Measurements from ENCODE around the gene ABI3. TPM values are rescaled to one million over a fixed set of nuclear protein-coding genes. Genes with fewer than 3 reads are reported as not detected.

ABI3 gene
- total RNA-seq, 2 donors from 2014 or later = 8.9 to 10.8 TPM

GRCh38 chr17:49217651-49218413 is 7.3 kb downstream of the ABI3 start:
- no peak overlapping the region for H3K27ac ChIP-seq
- DNase-seq (ENCODE audit: low spot score) (no peak), ATAC-seq (ENCODE audit: insufficient number of reproducible peaks, low FRiP score, low read depth) (no peak)
- no peaks in the 10 kb centered on the region for H3K27me3 ChIP-seq (replicated peaks; ENCODE audit: insufficient read depth)
- no peaks in the 10 kb centered on the region for H3K9me3 ChIP-seq
- no peak overlapping the region for H3K4me3 ChIP-seq
- TF ChIP-seq, protein P1, sequence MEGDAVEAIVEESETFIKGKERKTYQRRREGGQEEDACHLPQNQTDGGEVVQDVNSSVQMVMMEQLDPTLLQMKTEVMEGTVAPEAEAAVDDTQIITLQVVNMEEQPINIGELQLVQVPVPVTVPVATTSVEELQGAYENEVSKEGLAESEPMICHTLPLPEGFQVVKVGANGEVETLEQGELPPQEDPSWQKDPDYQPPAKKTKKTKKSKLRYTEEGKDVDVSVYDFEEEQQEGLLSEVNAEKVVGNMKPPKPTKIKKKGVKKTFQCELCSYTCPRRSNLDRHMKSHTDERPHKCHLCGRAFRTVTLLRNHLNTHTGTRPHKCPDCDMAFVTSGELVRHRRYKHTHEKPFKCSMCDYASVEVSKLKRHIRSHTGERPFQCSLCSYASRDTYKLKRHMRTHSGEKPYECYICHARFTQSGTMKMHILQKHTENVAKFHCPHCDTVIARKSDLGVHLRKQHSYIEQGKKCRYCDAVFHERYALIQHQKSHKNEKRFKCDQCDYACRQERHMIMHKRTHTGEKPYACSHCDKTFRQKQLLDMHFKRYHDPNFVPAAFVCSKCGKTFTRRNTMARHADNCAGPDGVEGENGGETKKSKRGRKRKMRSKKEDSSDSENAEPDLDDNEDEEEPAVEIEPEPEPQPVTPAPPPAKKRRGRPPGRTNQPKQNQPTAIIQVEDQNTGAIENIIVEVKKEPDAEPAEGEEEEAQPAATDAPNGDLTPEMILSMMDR (IDR thresholded peaks at IDR 0.05) = no peak
- peaks cover 0 to 2% of the 10 kb centered on the region in 2 donors for H3K4me1 ChIP-seq (ENCODE audit: control insufficient read depth in 1 of 2, low read depth in 2 of 2)
- H3K36me3 ChIP-seq = no peaks in the 10 kb centered on the region

DNA sequence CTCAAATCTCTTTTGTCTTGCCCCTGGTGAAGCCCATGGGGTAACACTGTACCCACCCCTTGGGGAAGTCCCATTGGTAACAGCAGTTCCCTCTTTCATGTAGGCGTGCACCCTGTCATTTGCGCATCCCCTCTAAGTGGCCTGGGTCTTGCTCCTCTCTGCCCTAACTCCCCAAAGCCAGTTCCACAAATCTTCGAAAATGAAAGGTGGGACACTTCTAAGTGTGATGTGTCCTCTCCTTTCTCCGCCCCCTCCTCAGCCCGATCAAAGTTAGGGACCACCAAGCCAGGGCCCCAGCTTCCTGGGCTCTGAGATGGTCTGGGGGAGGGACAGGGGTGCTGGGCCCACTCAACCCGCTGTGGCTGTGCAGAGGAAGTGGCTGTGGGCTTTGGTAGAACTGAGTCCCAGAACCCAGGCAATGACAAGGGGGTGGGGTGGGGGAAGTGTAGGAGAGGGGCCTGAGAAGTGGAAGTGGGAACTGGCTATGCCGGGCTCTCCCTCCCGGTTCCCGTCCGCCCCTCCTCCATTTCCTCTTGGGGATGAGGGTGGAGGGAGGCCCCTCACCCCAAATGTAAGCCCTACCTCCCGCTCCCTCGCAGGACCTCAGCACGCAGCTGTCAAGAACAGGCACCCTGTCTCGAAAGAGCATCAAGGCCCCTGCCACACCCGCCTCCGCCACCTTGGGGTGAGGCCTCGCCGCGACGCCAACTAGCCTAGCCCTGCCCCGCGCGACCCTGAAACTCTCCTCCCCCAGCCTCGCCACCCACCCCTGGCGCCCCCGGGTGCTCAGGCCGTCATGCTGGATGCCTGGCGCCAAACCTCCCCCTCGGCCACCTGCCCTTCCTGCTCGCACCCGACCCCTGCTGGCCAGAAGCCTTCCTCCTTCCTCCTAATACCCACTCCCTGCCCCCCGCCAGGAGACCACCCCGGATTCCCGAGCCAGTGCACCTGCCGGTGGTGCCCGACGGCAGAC is 8.7 kb downstream of the ABI3 start:
- ATAC-seq (ENCODE audit: insufficient number of reproducible peaks, low FRiP score, low read depth) (no peak), DNase-seq (ENCODE audit: low spot score) (no peak)
- Histone ChIP-seq H3K36me3 (no peaks in the 10 kb centered on the region), H3K27ac (no peak overlapping the region), H3K27me3 (replicated peaks; ENCODE audit: insufficient read depth) (no peaks in the 10 kb centered on the region), H3K4me3 (peak overlapping the region; percentile 19), H3K4me1 (ENCODE audit: control insufficient read depth in 1 of 2, low read depth in 2 of 2) (peaks cover 3 to 11% of the 10 kb centered on the region in 2 donors), H3K9me3 (no peaks in the 10 kb centered on the region)
- TF ChIP-seq, protein P1 (IDR thresholded peaks at IDR 0.05) = no peak

DNA sequence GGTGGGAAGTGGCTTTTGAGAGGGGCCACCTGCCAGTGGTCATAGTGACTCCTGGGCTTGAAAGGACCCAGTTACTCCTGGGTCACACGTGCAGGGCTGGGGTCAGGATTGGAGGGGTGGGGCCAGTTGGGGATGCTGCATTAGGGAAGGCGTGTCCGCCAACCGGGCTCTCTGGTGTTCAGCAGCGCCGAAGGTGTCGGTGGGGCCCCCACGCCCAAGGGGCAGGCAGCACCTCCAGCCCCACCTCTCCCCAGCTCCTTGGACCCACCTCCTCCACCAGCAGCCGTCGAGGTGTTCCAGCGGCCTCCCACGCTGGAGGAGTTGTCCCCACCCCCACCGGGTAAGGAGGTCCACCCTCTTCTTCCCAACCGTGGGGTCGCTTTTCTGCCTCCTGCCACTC is 9.5 kb downstream of the ABI3 start:
- peaks cover 6 to 18% of the 10 kb centered on the region in 2 donors for H3K4me1 ChIP-seq (ENCODE audit: control insufficient read depth in 1 of 2, low read depth in 2 of 2)
- DNase-seq (ENCODE audit: low spot score) = no peak
- no peaks in the 10 kb centered on the region for H3K36me3 ChIP-seq
- H3K27me3 ChIP-seq (replicated peaks; ENCODE audit: insufficient read depth) = no peaks in the 10 kb centered on the region
- no peak overlapping the region for H3K27ac ChIP-seq
- no peak overlapping the region for H3K4me3 ChIP-seq
- TF ChIP-seq, protein P1 (IDR thresholded peaks at IDR 0.05) = no peak
- ATAC-seq (ENCODE audit: insufficient number of reproducible peaks, low FRiP score, low read depth) = no peak
- H3K9me3 ChIP-seq = no peaks in the 10 kb centered on the region

DNA sequence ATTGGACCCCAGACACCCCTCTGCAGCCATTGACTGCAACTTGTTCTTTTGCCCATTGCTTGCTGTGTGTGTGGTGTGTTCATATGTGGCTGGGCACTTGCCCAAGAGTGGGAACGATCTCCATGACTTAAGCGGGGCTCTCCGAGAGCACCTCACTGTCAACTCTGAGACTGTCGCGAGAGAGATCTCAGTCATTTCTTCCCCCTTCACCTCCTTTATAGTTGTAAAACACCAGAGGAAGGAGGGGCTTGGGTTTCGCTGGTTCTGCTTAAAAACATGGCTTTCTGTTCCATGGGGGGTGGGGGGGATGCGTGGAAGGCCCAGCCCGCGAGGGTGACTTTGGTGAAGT is 12.6 kb downstream of the ABI3 start:
- H3K27ac ChIP-seq = no peak overlapping the region
- ATAC-seq (ENCODE audit: insufficient number of reproducible peaks, low FRiP score, low read depth) = no peak
- peak overlapping the region; percentile 53 for H3K4me3 ChIP-seq
- TF ChIP-seq, protein P1 (IDR thresholded peaks at IDR 0.05) = no peak
- H3K36me3 ChIP-seq = no peaks in the 10 kb centered on the region
- H3K9me3 ChIP-seq = no peaks in the 10 kb centered on the region
- peaks cover 4 to 19% of the 10 kb centered on the region in 2 donors for H3K4me1 ChIP-seq (ENCODE audit: control insufficient read depth in 1 of 2, low read depth in 2 of 2)
- peaks cover 6% of the 10 kb centered on the region for H3K27me3 ChIP-seq (replicated peaks; ENCODE audit: insufficient read depth)
- no peak for DNase-seq (ENCODE audit: low spot score)
